Rectal smooth muscle tissue (tissue), 1 donor: ENCODE measurements around the gene LUC7L.

Experiments
- H3K27ac ChIP-seq: one replicate; pipeline ENCODE4 v1.7.0; 2013; ENCODE audit warnings: low read depth, low read length, inconsistent platforms
- H3K27me3 ChIP-seq: one replicate; pipeline ENCODE4 v1.7.0; 2013; ENCODE audit warnings: low read length; ENCODE audit not compliant: control insufficient read depth, insufficient read depth
- H3K36me3 ChIP-seq: one replicate; pipeline ENCODE4 v1.7.0; 2013; ENCODE audit warnings: low read length; ENCODE audit not compliant: control insufficient read depth, insufficient read depth
- H3K4me1 ChIP-seq: one replicate; pipeline ENCODE4 v1.7.0; 2013; ENCODE audit warnings: low read length; ENCODE audit not compliant: control insufficient read depth, insufficient read depth
- H3K4me3 ChIP-seq: one replicate; pipeline ENCODE4 v1.7.0; 2013; ENCODE audit warnings: low read length
- H3K9ac ChIP-seq: one replicate; pipeline ENCODE4 v1.7.0; 2013; ENCODE audit warnings: low read length

Gene LUC7L

GRCh38 chr16:149024-149660, 80.1 kb downstream of the LUC7L start:
- Histone ChIP-seq H3K27me3 (peaks cover 3% of the 10 kb centered on the region), H3K9ac (no peak overlapping the region), H3K36me3 (no peaks in the 10 kb centered on the region), H3K4me3 (no peak overlapping the region), H3K27ac (no peak overlapping the region), H3K4me1 (no peaks in the 10 kb centered on the region)

- H3K27me3 ChIP-seq, result peaks cover 3% of the 10 kb centered on the region
- no peak overlapping the region for H3K27ac ChIP-seq
- H3K9ac ChIP-seq, result no peak overlapping the region
- H3K4me1 ChIP-seq, result no peaks in the 10 kb centered on the region
- no peaks in the 10 kb centered on the region for H3K36me3 ChIP-seq
- no peak overlapping the region for H3K4me3 ChIP-seq
Observed at GRCh38 chr16:146646-147045, 82.6 kb downstream of the LUC7L start.

GRCh38 chr16:144797-145252, 84.4 kb downstream of the LUC7L start:
- Histone ChIP-seq H3K36me3 (no peaks in the 10 kb centered on the region), H3K4me1 (no peaks in the 10 kb centered on the region), H3K27me3 (peaks cover 3% of the 10 kb centered on the region), H3K9ac (no peak overlapping the region), H3K27ac (no peak overlapping the region), H3K4me3 (no peak overlapping the region)

GRCh38 chr16:143456-143855, 85.8 kb downstream of the LUC7L start:
- H3K36me3 ChIP-seq, result no peaks in the 10 kb centered on the region
- H3K4me1 ChIP-seq, result no peaks in the 10 kb centered on the region
- no peak overlapping the region for H3K4me3 ChIP-seq
- H3K27ac ChIP-seq, result no peak overlapping the region
- H3K27me3 ChIP-seq, result peaks cover 3% of the 10 kb centered on the region
- H3K9ac ChIP-seq, result no peak overlapping the region

GRCh38 chr16:143047-143446, 86.2 kb downstream of the LUC7L start:
- Histone ChIP-seq H3K4me1 (no peaks in the 10 kb centered on the region), H3K36me3 (no peaks in the 10 kb centered on the region), H3K27me3 (peaks cover 3% of the 10 kb centered on the region), H3K4me3 (no peak overlapping the region), H3K9ac (no peak overlapping the region), H3K27ac (no peak overlapping the region)

GRCh38 chr16:142405-142967, 86.8 kb downstream of the LUC7L start:
- Histone ChIP-seq H3K4me1 (no peaks in the 10 kb centered on the region), H3K27ac (no peak overlapping the region), H3K9ac (no peak overlapping the region)

GRCh38 chr16:140175-140857, 88.9 kb downstream of the LUC7L start:
- Histone ChIP-seq H3K27ac (no peak overlapping the region), H3K36me3 (no peaks in the 10 kb centered on the region), H3K4me3 (no peak overlapping the region), H3K27me3 (peaks cover 3% of the 10 kb centered on the region), H3K9ac (no peak overlapping the region), H3K4me1 (no peaks in the 10 kb centered on the region)

More at GRCh38 chr16:142405-142967, 86.8 kb downstream of the LUC7L start:
- H3K36me3 ChIP-seq, result no peaks in the 10 kb centered on the region
- H3K27me3 ChIP-seq, result peaks cover 3% of the 10 kb centered on the region
- H3K4me3 ChIP-seq, result no peak overlapping the region
